H1 (cell line): ENCODE data around the gene NAB1. TPM values are rescaled to one million over a fixed set of nuclear protein-coding genes. Genes with fewer than 3 reads are reported as not detected.

Experiments used
- CTCF ChIA-PET: fragments of 300-600 bp; sonication (Branson Sonifier 250); formaldehyde crosslinking; loops from one replicate; lab custom pipeline; 2021; ENCODE audit not compliant: partially characterized antibody; lab: Charles Lee
- POLR2A ChIA-PET: fragments of 300-600 bp; sonication (Branson Sonifier 250); formaldehyde crosslinking; loops from one replicate; lab custom pipeline; 2021; ENCODE audit warnings: inconsistent platforms; ENCODE audit not compliant: partially characterized antibody; lab: Charles Lee
- DNase-seq, 2 experiments: peaks; one replicate each; pipeline versions ENCODE4 v3.0.0 to v3.0.0-alpha.2; 2010 to 2022; ENCODE audit warnings: low spot score in 2 of 2, low read depth in 1 of 2, mixed read lengths in 1 of 2
- FAIRE-seq: peaks from 2 replicates; lab custom pipeline; 2011; peaks lifted over from hg19 to GRCh38; lab: Jason Lieb, UNC
- H2AFZ ChIP-seq: 2 replicates; pipeline ENCODE4 v1.8.1; 2012; ENCODE audit warnings: low read length, inconsistent platforms
- H2AK5ac ChIP-seq: 2 replicates; pipeline ENCODE4 v1.6.1; 2013; ENCODE audit warnings: low read depth, low read length
- H2BK120ac ChIP-seq: replicated peaks from 2 replicates; pipeline ENCODE3; 2013; ENCODE audit warnings: low read depth, low read length, inconsistent platforms
- H2BK12ac ChIP-seq: 2 replicates; pipeline ENCODE4 v1.6.1; 2013; ENCODE audit warnings: low read depth, low read length
- H2BK15ac ChIP-seq: 2 replicates; pipeline ENCODE4 v1.6.1; 2013; ENCODE audit warnings: low read length
- H2BK20ac ChIP-seq: 2 replicates; pipeline ENCODE4 v1.6.1; 2013; ENCODE audit warnings: low read length
- H2BK5ac ChIP-seq: 2 replicates; pipeline ENCODE4 v1.6.1; 2013; ENCODE audit warnings: low read depth, low read length
- H3K14ac ChIP-seq: 2 replicates; pipeline ENCODE4 v1.6.1; 2013; ENCODE audit warnings: inconsistent platforms; ENCODE audit not compliant: insufficient read length
- H3K18ac ChIP-seq: 2 replicates; pipeline ENCODE4 v1.6.1; 2013; ENCODE audit warnings: low read length; ENCODE audit errors: extremely low read depth
- H3K23ac ChIP-seq: 2 replicates; pipeline ENCODE4 v1.6.1; 2013; ENCODE audit warnings: inconsistent platforms; ENCODE audit not compliant: insufficient read length
- H3K23me2 ChIP-seq: 2 replicates; pipeline ENCODE4 v1.6.1; 2013; ENCODE audit warnings: low read depth, low read length
- H3K27ac ChIP-seq: 2 replicates; pipeline ENCODE4 v1.6.1; 2011; ENCODE audit warnings: low read depth, low read length, inconsistent platforms
- H3K27me3 ChIP-seq, 4 experiments: replicated peaks in 1 of 4; 1 replicate in 1 of 4; 2 replicates in 3 of 4; pipeline versions ENCODE4 v1.6.1 to v1.8.1; 2011 to 2013; ENCODE audit warnings: low read length in 3 of 4, mild to moderate bottlenecking in 3 of 4, inconsistent platforms in 2 of 4, mixed read lengths in 2 of 4, moderate library complexity in 1 of 4; ENCODE audit not compliant: control insufficient read depth in 3 of 4, insufficient read depth in 3 of 4; ENCODE audit errors: extremely low read depth in 1 of 4
- H3K36me3 ChIP-seq, 4 experiments: 2 replicates each; pipeline versions ENCODE4 v1.6.1 to v1.8.1; 2011 to 2013; ENCODE audit warnings: mild to moderate bottlenecking in 4 of 4, low read length in 3 of 4, moderate library complexity in 2 of 4, control low read depth in 1 of 4, inconsistent platforms in 1 of 4; ENCODE audit not compliant: insufficient read depth in 4 of 4, control insufficient read depth in 2 of 4
- H3K4ac ChIP-seq: replicated peaks from 2 replicates; pipeline ENCODE3; 2013; ENCODE audit warnings: low read length, low read depth, mixed read lengths, inconsistent platforms; ENCODE audit not compliant: insufficient read length
- H3K4me1 ChIP-seq, 4 experiments: replicated peaks in 1 of 4; 1 replicate in 1 of 4; 2 replicates in 3 of 4; pipeline versions ENCODE4 v1.6.1 to v1.8.1; 2011 to 2013; ENCODE audit warnings: low read length in 3 of 4, inconsistent platforms in 2 of 4, mixed read lengths in 1 of 4; ENCODE audit not compliant: insufficient read depth in 4 of 4, control insufficient read depth in 3 of 4
- H3K4me2 ChIP-seq, 2 experiments: 2 replicates each; pipeline versions ENCODE4 v1.6.1 to v1.8.1; 2011 to 2013; ENCODE audit warnings: low read depth in 2 of 2, low read length in 2 of 2, control low read depth in 1 of 2, inconsistent platforms in 1 of 2, mild to moderate bottlenecking in 1 of 2; ENCODE audit not compliant: insufficient read depth in 1 of 2
- H3K4me3 ChIP-seq, 4 experiments: fragments of 200-600, 300-600 bp in 1 of 4; sonication (generic), shearing (Covaris generic), sonication (Bioruptor Twin) in 1 of 4; 2 replicates each; pipeline versions ENCODE4 v1.5.1 to v1.8.1; 2011 to 2016; ENCODE audit warnings: low read length in 4 of 4, low read depth in 3 of 4, control low read depth in 2 of 4, inconsistent platforms in 2 of 4, mild to moderate bottlenecking in 2 of 4, mixed read lengths in 1 of 4, moderate library complexity in 1 of 4; ENCODE audit not compliant: insufficient read depth in 2 of 4; ENCODE audit errors: extremely low read depth in 1 of 4
- H3K56ac ChIP-seq: replicated peaks from 2 replicates; pipeline ENCODE3; 2013; ENCODE audit warnings: low read depth, mild to moderate bottlenecking, mixed read lengths, low read length, inconsistent platforms; ENCODE audit not compliant: insufficient read length
- H3K79me1 ChIP-seq: 2 replicates; pipeline ENCODE4 v1.6.1; 2013; ENCODE audit warnings: low read depth, low read length, control low read depth
- H3K79me2 ChIP-seq, 2 experiments: 2 replicates each; pipeline versions ENCODE4 v1.6.1 to v1.8.1; 2012 to 2013; ENCODE audit warnings: low read length in 2 of 2, mild to moderate bottlenecking in 2 of 2, inconsistent platforms in 1 of 2; ENCODE audit not compliant: insufficient read depth in 2 of 2, control insufficient read depth in 1 of 2
- H3K9ac ChIP-seq, 4 experiments: replicated peaks in 1 of 4; 1 replicate in 1 of 4; 2 replicates in 3 of 4; pipeline versions ENCODE4 v1.6.1 to v1.8.1; 2011 to 2013; ENCODE audit warnings: low read depth in 3 of 4, low read length in 3 of 4, control low read depth in 2 of 4, mild to moderate bottlenecking in 2 of 4, moderate library complexity in 2 of 4, inconsistent platforms in 1 of 4; ENCODE audit errors: extremely low read depth in 1 of 4
- H3K9me3 ChIP-seq, 2 experiments: 2 replicates each; pipeline versions ENCODE4 v1.6.1 to v1.8.1; 2012 to 2013; ENCODE audit warnings: mild to moderate bottlenecking in 2 of 2, moderate library complexity in 2 of 2, control low read depth in 1 of 2, inconsistent platforms in 1 of 2, low read depth in 1 of 2, low read length in 1 of 2, mixed read lengths in 1 of 2; ENCODE audit not compliant: insufficient read depth in 2 of 2
- H4K20me1 ChIP-seq, 2 experiments: replicated peaks in 1 of 2; 2 replicates each; pipeline versions ENCODE3 to v1.8.1; 2011 to 2013; ENCODE audit warnings: inconsistent platforms in 2 of 2, low read length in 2 of 2, mild to moderate bottlenecking in 1 of 2; ENCODE audit not compliant: insufficient read depth in 2 of 2, control insufficient read depth in 1 of 2
- H4K5ac ChIP-seq: 2 replicates; pipeline ENCODE4 v1.6.1; 2013; ENCODE audit warnings: low read length, low read depth, mixed read lengths, inconsistent platforms; ENCODE audit not compliant: insufficient read length
- H4K8ac ChIP-seq: 2 replicates; pipeline ENCODE4 v1.8.0; 2013; ENCODE audit warnings: mild to moderate bottlenecking, moderate library complexity, low read length, inconsistent platforms; ENCODE audit not compliant: insufficient read depth; ENCODE audit errors: extremely low read depth
- H4K91ac ChIP-seq: replicated peaks from 2 replicates; pipeline ENCODE3; 2013; ENCODE audit warnings: low read length, mixed read lengths, inconsistent platforms; ENCODE audit not compliant: insufficient read length
- CBX5 ChIP-seq: fragments of 300-800, 300-1000 bp; sonication (generic); IDR thresholded peaks from 2 replicates; pipeline ENCODE4 v1.7.1; 2016; ENCODE audit warnings: antibody characterized with exemption, low read length, low read depth
- CEBPB ChIP-seq: IDR thresholded peaks from 2 replicates; pipeline ENCODE4 v1.6.1; 2012; ENCODE audit warnings: low read depth, low read length
- CHD2 ChIP-seq: IDR thresholded peaks from 2 replicates; pipeline ENCODE4 v1.6.1; 2012; ENCODE audit warnings: low read length, improper control_type of control experiment
- CTBP2 ChIP-seq: IDR thresholded peaks from 2 replicates; pipeline ENCODE4 v1.7.0; 2011; ENCODE audit warnings: borderline replicate concordance, mild to moderate bottlenecking, moderate library complexity, mixed read lengths, low read length; ENCODE audit not compliant: insufficient read depth, insufficient read length
- EP300 ChIP-seq, 2 experiments: IDR thresholded peaks; 1 replicate in 1 of 2; 2 replicates in 1 of 2; pipeline ENCODE4 v1.6.1; 2011 to 2012; ENCODE audit warnings: low read depth in 2 of 2, low read length in 2 of 2, mild to moderate bottlenecking in 2 of 2, borderline replicate concordance in 1 of 2, inconsistent platforms in 1 of 2, moderate library complexity in 1 of 2
- JUN ChIP-seq: IDR thresholded peaks from 2 replicates; pipeline ENCODE4 v1.6.1; 2011; ENCODE audit warnings: low read depth, mild to moderate bottlenecking, improper control_type of control experiment, low read length
- RNF2 ChIP-seq: fragments of 200-900, 300-1000 bp; sonication (generic); IDR thresholded peaks from 2 replicates; pipeline ENCODE4 v1.7.1; 2016; ENCODE audit warnings: borderline replicate concordance, low read depth, mild to moderate bottlenecking, antibody characterized with exemption, low read length; ENCODE audit not compliant: poor library complexity, severe bottlenecking; ENCODE audit errors: missing control alignments
- SRF ChIP-seq: IDR thresholded peaks from 2 replicates; pipeline ENCODE4 v1.6.1; 2011; ENCODE audit warnings: mild to moderate bottlenecking, low read depth, low read length, moderate library complexity
- ZNF274 ChIP-seq: IDR thresholded peaks from 2 replicates; pipeline ENCODE4 v1.7.0; 2012; ENCODE audit warnings: low read length, borderline replicate concordance; ENCODE audit errors: extremely low read depth
- polyA plus RNA-seq, 7 experiments: library from polyadenylated mRNA; depleted of rRNA in 3 of 7; stranded (reverse) in 5 of 7; unstranded in 2 of 7; fragments of >200 nt in 5 of 7; fragments of 200-250 nt in 2 of 7; gene quantifications; 1 replicate in 5 of 7; 2 replicates in 1 of 7; 4 replicates in 1 of 7; pipeline versions ENCODE4 v1.2.1 to v1.2.3, GENCODE V29; 2011 to 2013; ENCODE audit warnings: missing spikeins in 2 of 7, mixed read lengths in 2 of 7
- total RNA-seq: library from RNA; stranded (reverse); fragmentation: NEBNext Ultra II Directional; extraction: Animal tissue kit (Norgen Biotek cat#: 25700); gene quantifications from 2 replicates; pipeline ENCODE4 v1.2.1, GENCODE V29; 2021
- TF ChIP-seq, protein P1 (sequence below): IDR thresholded peaks from 2 replicates; pipeline ENCODE4 v1.6.1; 2012; ENCODE audit warnings: low read length, inconsistent platforms

Gene NAB1
- total and polyA plus RNA-seq, 2 of the 8 experiments (the other 6 are each of a cell fraction or from before 2014, with no cell fraction given), result 8.5 to 28.6 TPM

DNA sequence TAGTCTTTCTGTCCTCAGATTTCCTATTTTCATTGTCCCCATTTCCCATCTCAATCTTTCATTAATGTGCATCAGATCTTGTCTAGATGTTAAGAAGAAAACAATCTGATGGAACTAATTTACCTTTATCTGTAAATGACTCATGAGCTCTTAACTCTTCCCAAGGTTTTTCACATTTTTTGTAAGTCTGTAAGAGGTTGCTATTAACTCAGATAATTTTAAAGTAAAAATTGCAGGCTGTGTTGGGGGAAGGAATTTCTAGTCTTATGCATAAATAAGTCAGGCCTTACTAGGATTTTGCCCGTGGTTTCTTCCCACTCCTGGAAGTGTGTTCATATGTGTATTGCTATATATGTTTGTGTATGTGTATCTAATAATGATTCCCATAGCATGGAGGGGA, 4.3 kb downstream of the NAB1 start (continued):
- no peak for TF ChIP-seq CBX5

DNA sequence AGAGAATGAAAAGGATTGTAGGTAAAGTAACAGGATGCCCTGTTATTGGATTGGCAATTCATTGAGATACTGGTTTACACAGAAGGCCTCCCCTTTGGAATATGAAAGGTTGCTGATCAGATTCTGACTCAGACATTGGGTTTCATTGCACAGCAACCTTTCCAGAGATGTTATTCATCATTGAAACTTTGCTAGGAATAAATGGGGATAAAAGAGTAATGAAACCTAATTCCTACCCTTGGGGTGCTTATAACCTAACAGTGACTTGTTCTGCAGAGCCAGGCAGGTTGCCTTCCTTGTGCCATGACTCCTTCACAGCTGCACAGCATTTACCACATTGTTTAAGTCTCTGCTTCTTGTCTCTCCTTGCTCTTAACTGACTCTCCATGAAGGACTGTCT, 5.0 kb downstream of the NAB1 start:
- no peak overlapping the region for H3K14ac ChIP-seq
- DNase-seq (no peak), FAIRE-seq (no peak)
- no peak overlapping the region for H3K4me3 ChIP-seq
- no peak overlapping the region for H4K91ac ChIP-seq
- H3K79me2 ChIP-seq, result peaks cover 0 to 86% of the 10 kb centered on the region in 2 experiments; a peak in 2 of 4 replicates
- no peak overlapping the region for H2BK12ac ChIP-seq
- H2BK5ac ChIP-seq, result no peak overlapping the region
- ChIA-PET CTCF (interaction anchor here (1.4 to 8.5 kb wide), 2 partner anchors 10 to 26 kb away, joined by 3 to 48 read pairs; no protein-coding TSS in a partner anchor), POLR2A (no interaction called here)
- no peak overlapping the region for H2BK120ac ChIP-seq
- H3K56ac ChIP-seq, result no peak overlapping the region
- H3K4me2 ChIP-seq, result no peak overlapping the region
- H4K8ac ChIP-seq, result no peak overlapping the region
- peaks cover 0 to 4% of the 10 kb centered on the region in 2 experiments for H4K20me1 ChIP-seq
- H3K36me3 ChIP-seq, result no peaks in the 10 kb centered on the region
- H3K9me3 ChIP-seq, result no peaks in the 10 kb centered on the region
- H3K23me2 ChIP-seq, result peaks cover 5% of the 10 kb centered on the region
- H3K4me1 ChIP-seq, result peaks cover 0 to 12% (median 8%) of the 10 kb centered on the region in 4 experiments; a peak in 2 of 7 replicates
- no peak overlapping the region for H3K9ac ChIP-seq
- H2AK5ac ChIP-seq, result no peak overlapping the region
- no peak overlapping the region for H3K18ac ChIP-seq
- no peak overlapping the region for H3K27ac ChIP-seq
- H2BK15ac ChIP-seq, result no peak overlapping the region
- peaks cover 5% of the 10 kb centered on the region for H3K79me1 ChIP-seq
- H3K4ac ChIP-seq, result no peak overlapping the region
- H2BK20ac ChIP-seq, result no peak overlapping the region
- H3K23ac ChIP-seq, result no peak overlapping the region
- H4K5ac ChIP-seq, result no peak overlapping the region
- no peak overlapping the region for H2AFZ ChIP-seq
- no peaks in the 10 kb centered on the region for H3K27me3 ChIP-seq
- TF ChIP-seq EP300 (IDR thresholded peaks at IDR 0.05; ENCODE audit: borderline replicate concordance in 1 of 2, low read depth in 2 of 2, low read length in 2 of 2) (no peak), RNF2 (no peak), CTBP2 (no peak), JUN (no peak), ZNF274 (no peak), SRF (no peak), CBX5 (no peak), CEBPB (no peak), CHD2 (no peak)
- TF ChIP-seq, protein P1, sequence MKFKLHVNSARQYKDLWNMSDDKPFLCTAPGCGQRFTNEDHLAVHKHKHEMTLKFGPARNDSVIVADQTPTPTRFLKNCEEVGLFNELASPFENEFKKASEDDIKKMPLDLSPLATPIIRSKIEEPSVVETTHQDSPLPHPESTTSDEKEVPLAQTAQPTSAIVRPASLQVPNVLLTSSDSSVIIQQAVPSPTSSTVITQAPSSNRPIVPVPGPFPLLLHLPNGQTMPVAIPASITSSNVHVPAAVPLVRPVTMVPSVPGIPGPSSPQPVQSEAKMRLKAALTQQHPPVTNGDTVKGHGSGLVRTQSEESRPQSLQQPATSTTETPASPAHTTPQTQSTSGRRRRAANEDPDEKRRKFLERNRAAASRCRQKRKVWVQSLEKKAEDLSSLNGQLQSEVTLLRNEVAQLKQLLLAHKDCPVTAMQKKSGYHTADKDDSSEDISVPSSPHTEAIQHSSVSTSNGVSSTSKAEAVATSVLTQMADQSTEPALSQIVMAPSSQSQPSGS, result no peak
